PC-9 (cell line): ENCODE data around the gene NUP210.

Source experiments
- CTCF ChIP-seq: fragments of 200-600 bp; sonication (generic); conservative IDR thresholded peaks from 2 replicates; pipeline ENCODE4 v1.6.1; 2017; ENCODE audit warnings: mixed run types, antibody characterized with exemption, mild to moderate bottlenecking, moderate library complexity
- EZH2 ChIP-seq: fragments of 200-600 bp; sonication (generic); IDR thresholded peaks from 2 replicates; pipeline ENCODE4 v1.8.0; 2017; ENCODE audit warnings: antibody characterized with exemption, low read depth

- TF ChIP-seq CTCF = no peak
- no peak for TF ChIP-seq EZH2
These were observed 114.5 kb downstream of the NUP210 start for GRCh38 chr3:13305623-13306022.
